ENCODE data around the gene KIAA1671. TPM values are rescaled to one million over a fixed set of nuclear protein-coding genes. Genes with fewer than 3 reads are reported as not detected.

KIAA1671 gene
- total RNA-seq, 8 experiments from 2014 or later: 4.2 to 27.9 (median 10.2) TPM

DNA sequence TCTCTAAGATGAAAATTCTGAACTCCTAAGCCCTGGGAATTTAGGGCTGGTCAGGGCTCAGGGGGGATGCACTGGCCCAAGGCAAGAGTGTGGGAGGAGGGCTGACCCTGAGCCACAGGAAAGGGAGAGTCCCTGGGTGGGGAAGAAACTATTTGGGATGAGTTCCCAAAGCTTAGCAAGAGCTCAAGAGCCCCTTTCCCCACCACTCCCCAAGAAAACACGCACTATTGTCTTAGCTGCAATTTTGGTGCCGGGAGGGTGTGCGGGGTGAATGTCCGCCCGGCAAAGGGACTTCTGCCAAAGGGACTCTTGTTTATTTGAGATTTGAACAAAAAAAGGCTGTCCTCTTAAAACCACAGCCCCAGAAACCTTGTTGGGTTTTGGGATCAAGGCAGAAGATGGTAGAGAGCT is 37.0 kb downstream of the KIAA1671 start:
- WGBS, 10 experiments: 3 to 100% (median 88%) methylated on average over 1 to 5 of the region's 5 CpGs; no CpG with 5 or more reads in 2 of the 10 experiments
- H3K4me1 ChIP-seq (replicated peaks in 1 of 2): peaks cover 0 to 4% of the 10 kb centered on the region in 2 donors
- no peak overlapping the region for H3K27ac ChIP-seq
- in situ Hi-C loops (cut with MboI; ENCODE audit: low pct_unique_long_range_greater_than_20kb in 2 of 9, low sequenced_read_pairs in 9 of 9, unreplicated experiment in 9 of 9): no loop called here
- no peak overlapping the region for H3K4me3 ChIP-seq
- ATAC-seq (replicated peaks in 6 of 8): no peak

- no peak for ATAC-seq (replicated peaks in 6 of 8)
- Histone ChIP-seq H3K4me1 (replicated peaks in 1 of 2) (no peaks in the 10 kb centered on the region), H3K27ac (no peak overlapping the region), H3K4me3 (no peak overlapping the region)
- in situ Hi-C loops (cut with MboI; ENCODE audit: low pct_unique_long_range_greater_than_20kb in 2 of 9, low sequenced_read_pairs in 9 of 9, unreplicated experiment in 9 of 9): no loop called here
- 70 to 100% (median 92%) methylated on average over 1 to 6 of the region's 10 CpGs; no CpG with 5 or more reads in 3 of the 10 experiments for WGBS, 10 experiments
These were observed 37.9 kb downstream of the KIAA1671 start for GRCh38 chr22:24990344-24990905.

GRCh38 chr22:24992946-24993345 is 40.4 kb downstream of the KIAA1671 start:
- Histone ChIP-seq H3K4me3 (no peak overlapping the region), H3K27ac (no peak overlapping the region), H3K4me1 (replicated peaks in 1 of 2) (peaks cover 15 to 17% of the 10 kb centered on the region in 2 donors)
- ATAC-seq (replicated peaks in 6 of 8): no peak
- in situ Hi-C loops (cut with MboI; ENCODE audit: low pct_unique_long_range_greater_than_20kb in 2 of 9, low sequenced_read_pairs in 9 of 9, unreplicated experiment in 9 of 9): no loop called here
- 40 to 100% (median 76%) methylated on average over 1 to 5 of the region's 7 CpGs; no CpG with 5 or more reads in 5 of the 10 experiments for WGBS, 10 experiments

- no peak overlapping the region for H3K27ac ChIP-seq
- 0 to 82% (median 33%) methylated on average over 1 to 5 of the region's 7 CpGs; no CpG with 5 or more reads in 6 of the 10 experiments for WGBS, 10 experiments
- peaks cover 15 to 17% of the 10 kb centered on the region in 2 donors for H3K4me1 ChIP-seq (replicated peaks in 1 of 2)
- peak in 3 of 8 experiments; percentile 9 to 22 (median 15) for ATAC-seq (replicated peaks in 6 of 8)
- H3K4me3 ChIP-seq: no peak overlapping the region
- in situ Hi-C loops (cut with MboI; ENCODE audit: low pct_unique_long_range_greater_than_20kb in 2 of 9, low sequenced_read_pairs in 9 of 9, unreplicated experiment in 9 of 9): no loop called here
These were observed 41.7 kb downstream of the KIAA1671 start for GRCh38 chr22:24994070-24994763.

DNA sequence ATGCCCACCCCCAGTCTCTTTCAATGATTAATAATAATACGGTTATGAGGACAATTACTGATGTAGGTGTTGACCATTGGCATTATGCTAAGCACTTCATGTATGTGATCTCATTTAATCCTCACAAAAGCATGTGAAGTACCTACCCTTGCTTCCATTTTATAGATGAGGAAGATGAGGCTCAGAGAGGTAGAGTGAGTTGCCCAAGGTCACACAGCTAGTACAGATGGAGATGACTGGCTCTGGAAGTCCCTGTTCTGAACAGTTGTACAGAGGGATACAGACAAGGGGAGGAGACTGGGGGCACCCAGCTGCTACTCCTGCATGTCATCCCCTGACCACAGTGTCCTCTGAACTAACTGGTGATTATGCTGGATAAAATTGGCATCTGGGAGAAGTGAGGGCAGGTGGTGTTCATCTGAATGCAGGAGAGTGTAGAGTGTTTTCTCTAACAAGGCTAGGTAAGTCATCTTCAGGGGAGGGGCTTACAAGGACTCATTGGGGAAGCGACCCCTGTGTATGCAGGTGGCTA is 43.2 kb downstream of the KIAA1671 start:
- Histone ChIP-seq H3K4me1 (replicated peaks in 1 of 2) (peaks cover 15 to 17% of the 10 kb centered on the region in 2 donors), H3K27ac (peak overlapping the region in 1 of 2 donors; percentile 49), H3K4me3 (no peak overlapping the region)
- ATAC-seq (replicated peaks in 6 of 8): no peak
- 80 to 100% (median 92%) methylated on average over 1 to 2 of the region's 2 CpGs; no CpG with 5 or more reads in 6 of the 10 experiments for WGBS, 10 experiments
- in situ Hi-C loops (cut with MboI; ENCODE audit: low pct_unique_long_range_greater_than_20kb in 2 of 9, low sequenced_read_pairs in 9 of 9, unreplicated experiment in 9 of 9): no loop called here

- peak overlapping the region; percentile 49 to 63 for H3K27ac ChIP-seq
These were observed 44.0 kb downstream of the KIAA1671 start for GRCh38 chr22:24996420-24996952.

GRCh38 chr22:24997023-24997422 is 44.5 kb downstream of the KIAA1671 start:
- Histone ChIP-seq H3K27ac (peak overlapping the region; percentile 40 to 63), H3K4me3 (peak overlapping the region in 1 of 5 donors; percentile 3), H3K4me1 (replicated peaks in 1 of 2) (peaks cover 15 to 18% of the 10 kb centered on the region in 2 donors)
- ATAC-seq (replicated peaks in 6 of 8): no peak
- in situ Hi-C loops (cut with MboI; ENCODE audit: low pct_unique_long_range_greater_than_20kb in 2 of 9, low sequenced_read_pairs in 9 of 9, unreplicated experiment in 9 of 9): no loop called here
- whole genome bisulfite sequencing, 10 experiments: 33 to 71% (median 67%) methylated on average over 1 to 4 of the region's 6 CpGs; no CpG with 5 or more reads in 5 of the 10 experiments

More at GRCh38 chr22:24996420-24996952, 44.0 kb downstream of the KIAA1671 start:
- in situ Hi-C loops (cut with MboI; ENCODE audit: low pct_unique_long_range_greater_than_20kb in 2 of 9, low sequenced_read_pairs in 9 of 9, unreplicated experiment in 9 of 9): no loop called here
- WGBS, 10 experiments: 0 to 20% (median 0%) methylated on average over 1 to 4 of the region's 5 CpGs; no CpG with 5 or more reads in 6 of the 10 experiments
- peak overlapping the region in 1 of 5 donors; percentile 3 for H3K4me3 ChIP-seq
- peaks cover 15 to 17% of the 10 kb centered on the region in 2 donors for H3K4me1 ChIP-seq (replicated peaks in 1 of 2)
- peak; percentile 87 to 98 (median 94) for ATAC-seq (replicated peaks in 6 of 8)

DNA sequence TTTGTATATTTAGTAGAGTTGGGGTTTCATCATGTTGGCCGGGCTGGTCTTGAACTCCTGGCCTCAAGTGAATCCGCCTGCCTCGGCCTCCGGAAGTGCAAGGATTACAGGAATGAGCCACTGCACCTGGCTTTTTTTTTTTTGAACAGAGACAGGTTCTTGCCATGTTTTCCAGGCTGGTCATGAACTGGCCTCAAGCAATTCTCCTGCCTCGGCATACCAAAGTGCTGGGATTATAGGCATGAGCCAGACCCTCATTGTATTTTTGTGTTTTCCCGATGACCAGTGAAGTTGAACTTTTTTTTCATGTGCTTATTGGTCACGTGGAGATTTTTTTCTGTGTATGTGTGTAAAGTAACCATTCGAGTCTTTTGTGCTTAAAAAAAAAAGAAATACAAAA is 48.2 kb downstream of the KIAA1671 start:
- Histone ChIP-seq H3K4me3 (no peak overlapping the region), H3K4me1 (replicated peaks in 1 of 2) (peaks cover 15 to 23% of the 10 kb centered on the region in 2 donors), H3K27ac (no peak overlapping the region)
- no peak for ATAC-seq (replicated peaks in 6 of 8)
- 0 to 91% (median 80%) methylated on average over 1 to 7 of the region's 8 CpGs; no CpG with 5 or more reads in 1 of the 10 experiments for WGBS, 10 experiments
- in situ Hi-C loops (cut with MboI; ENCODE audit: low pct_unique_long_range_greater_than_20kb in 2 of 9, low sequenced_read_pairs in 9 of 9, unreplicated experiment in 9 of 9): no loop called here

- ATAC-seq (replicated peaks in 6 of 8): no peak
- 29 to 100% (median 71%) methylated on average over 1 of the region's 1 CpG; no CpG with 5 or more reads in 6 of the 10 experiments for WGBS, 10 experiments
- no peak overlapping the region for H3K27ac ChIP-seq
- in situ Hi-C loops (cut with MboI; ENCODE audit: low pct_unique_long_range_greater_than_20kb in 2 of 9, low sequenced_read_pairs in 9 of 9, unreplicated experiment in 9 of 9): no loop called here
- H3K4me3 ChIP-seq: no peak overlapping the region
- H3K4me1 ChIP-seq (replicated peaks in 1 of 2): peaks cover 3 to 12% of the 10 kb centered on the region in 2 donors
These were observed 49.9 kb downstream of the KIAA1671 start for GRCh38 chr22:25002241-25002985.

GRCh38 chr22:25006354-25006753 is 53.8 kb downstream of the KIAA1671 start:
- Histone ChIP-seq H3K4me1 (replicated peaks in 1 of 2) (peaks cover 4 to 14% of the 10 kb centered on the region in 2 donors), H3K27ac (no peak overlapping the region), H3K4me3 (no peak overlapping the region)
- 36 to 100% (median 64%) methylated on average over 1 to 4 of the region's 4 CpGs; no CpG with 5 or more reads in 5 of the 10 experiments for WGBS, 10 experiments
- in situ Hi-C loops (cut with MboI; ENCODE audit: low pct_unique_long_range_greater_than_20kb in 2 of 9, low sequenced_read_pairs in 9 of 9, unreplicated experiment in 9 of 9): no loop called here
- ATAC-seq (replicated peaks in 6 of 8): no peak

- 33 to 100% (median 89%) methylated on average over 1 to 7 of the region's 10 CpGs; no CpG with 5 or more reads in 4 of the 10 experiments for WGBS, 10 experiments
- peak; percentile 43 to 91 (median 86) for ATAC-seq (replicated peaks in 6 of 8)
- Histone ChIP-seq H3K4me1 (replicated peaks in 1 of 2) (peaks cover 4 to 8% of the 10 kb centered on the region in 2 donors), H3K27ac (no peak overlapping the region), H3K4me3 (no peak overlapping the region)
- in situ Hi-C loops (cut with MboI; ENCODE audit: low pct_unique_long_range_greater_than_20kb in 2 of 9, low sequenced_read_pairs in 9 of 9, unreplicated experiment in 9 of 9): no loop called here
These were observed 55.1 kb downstream of the KIAA1671 start for GRCh38 chr22:25007444-25008106.

GRCh38 chr22:25008666-25009065 is 56.1 kb downstream of the KIAA1671 start:
- in situ Hi-C loops (cut with MboI; ENCODE audit: low pct_unique_long_range_greater_than_20kb in 2 of 9, low sequenced_read_pairs in 9 of 9, unreplicated experiment in 9 of 9): no loop called here

More at GRCh38 chr22:25008666-25009065, 56.1 kb downstream of the KIAA1671 start:
- no peak overlapping the region for H3K27ac ChIP-seq
- peak in 1 of 8 experiments; percentile 28 for ATAC-seq (replicated peaks in 6 of 8)
- no peak overlapping the region for H3K4me3 ChIP-seq
- WGBS, 10 experiments: 0 to 100% methylated on average over 1 of the region's 2 CpGs; no CpG with 5 or more reads in 8 of the 10 experiments
- peaks cover 9 to 13% of the 10 kb centered on the region in 2 donors for H3K4me1 ChIP-seq (replicated peaks in 1 of 2)
